Smooth muscle cell (in vitro differentiated cells): Measurements from ENCODE around the gene DHX9. TPM values are rescaled to one million over a fixed set of nuclear protein-coding genes. Genes with fewer than 3 reads are reported as not detected.
A peak's percentile ranks its signal among the peaks of the same experiment; 100 is the strongest.

Source experiments
- DNase-seq: peaks from one replicate; lab custom pipeline; 2025; ENCODE audit not compliant: unreplicated experiment; lab: John Stamatoyannopoulos, UW
- H2AFZ ChIP-seq: fragments of 200-600 bp; sonication (generic); 2 replicates; pipeline ENCODE4 v1.6.0; 2016; ENCODE audit warnings: antibody characterized with exemption, low read depth, mild to moderate bottlenecking
- H3F3A ChIP-seq: fragments of 200-600 bp; sonication (generic); 2 replicates; pipeline ENCODE4 v1.6.0; 2017; ENCODE audit warnings: antibody characterized with exemption, low read depth
- H3K27ac ChIP-seq: fragments of 200-600 bp; sonication (generic); 2 replicates; pipeline ENCODE4 v1.5.1; 2016; ENCODE audit warnings: low read depth, mild to moderate bottlenecking
- H3K27me3 ChIP-seq: fragments of 200-600 bp; sonication (generic); 2 replicates; pipeline ENCODE4 v1.6.1; 2016; ENCODE audit warnings: low read depth, mild to moderate bottlenecking
- H3K36me3 ChIP-seq: fragments of 200-600 bp; sonication (generic); 2 replicates; pipeline ENCODE4 v1.5.1; 2016; ENCODE audit warnings: low read depth
- H3K4me1 ChIP-seq: fragments of 200-600 bp; sonication (generic); 2 replicates; pipeline ENCODE4 v1.5.1; 2016; ENCODE audit warnings: low read depth
- H3K4me2 ChIP-seq: fragments of 200-600 bp; sonication (generic); 2 replicates; pipeline ENCODE4 v1.6.0; 2016; ENCODE audit warnings: mild to moderate bottlenecking
- H3K4me3 ChIP-seq: fragments of 200-600 bp; sonication (generic); 2 replicates; pipeline ENCODE4 v1.5.1; 2016; ENCODE audit warnings: mild to moderate bottlenecking
- H3K79me2 ChIP-seq: fragments of 200-600 bp; sonication (generic); 2 replicates; pipeline ENCODE4 v1.6.0; 2016; ENCODE audit warnings: low read depth, mild to moderate bottlenecking
- H3K9ac ChIP-seq: fragments of 200-600 bp; sonication (generic); 2 replicates; pipeline ENCODE4 v1.6.0; 2016; ENCODE audit warnings: low read depth
- H3K9me3 ChIP-seq: fragments of 200-600 bp; sonication (generic); replicated peaks from 2 replicates; pipeline ENCODE4 v1.5.1; 2016; ENCODE audit warnings: low read depth
- H4K20me1 ChIP-seq: fragments of 200-600 bp; sonication (generic); 2 replicates; pipeline ENCODE4 v1.6.0; 2016; ENCODE audit warnings: low read depth
- CTCF ChIP-seq: fragments of 200-600 bp; sonication (generic); IDR thresholded peaks from 2 replicates; pipeline ENCODE4 v1.5.1; 2017; ENCODE audit warnings: borderline replicate concordance, mild to moderate bottlenecking, antibody characterized with exemption; ENCODE audit not compliant: insufficient read depth, poor library complexity, severe bottlenecking
- WGBS: methylation state at CpG from one replicate; pipeline ENCODE4 v1.1.7; 2016; ENCODE audit warnings: low lambda C conversion rate; 5-methylcytosine and 5-hydroxymethylcytosine counted together
- polyA plus RNA-seq: library from polyadenylated mRNA; unstranded; fragments of >200 nt; fragmentation: Nextera tagmentation; extraction: Ambion mirVana; gene quantifications from 2 replicates; pipeline ENCODE4 v1.2.1, GENCODE V29; 2016
- total RNA-seq: library from RNA; depleted of rRNA; stranded (reverse); fragments of >200 nt; gene quantifications from 2 replicates; pipeline ENCODE4 v1.2.3, GENCODE V29; 2014

The DHX9 gene
- total and polyA plus RNA-seq, 2 experiments from 2014 or later = 65.4 to 99.2 TPM

- Histone ChIP-seq H3K4me2 (no peak overlapping the region), H3K36me3 (no peaks in the 10 kb centered on the region), H2AFZ (no peak overlapping the region), H3K4me1 (no peaks in the 10 kb centered on the region), H3K9ac (no peak overlapping the region), H3K4me3 (no peak overlapping the region), H3K79me2 (peaks cover 12% of the 10 kb centered on the region), H3F3A (peaks cover 13% of the 10 kb centered on the region), H3K27me3 (no peaks in the 10 kb centered on the region), H3K27ac (no peak overlapping the region), H3K9me3 (no peaks in the 10 kb centered on the region), H4K20me1 (peaks cover 16% of the 10 kb centered on the region)
- DNase-seq = no peak
- TF ChIP-seq CTCF = no peak
- WGBS = 87% methylated on average over 10 of the region's 10 CpGs
Measured at GRCh38 chr1:182835806-182836205, 3.3 kb upstream of the DHX9 start.

DNA sequence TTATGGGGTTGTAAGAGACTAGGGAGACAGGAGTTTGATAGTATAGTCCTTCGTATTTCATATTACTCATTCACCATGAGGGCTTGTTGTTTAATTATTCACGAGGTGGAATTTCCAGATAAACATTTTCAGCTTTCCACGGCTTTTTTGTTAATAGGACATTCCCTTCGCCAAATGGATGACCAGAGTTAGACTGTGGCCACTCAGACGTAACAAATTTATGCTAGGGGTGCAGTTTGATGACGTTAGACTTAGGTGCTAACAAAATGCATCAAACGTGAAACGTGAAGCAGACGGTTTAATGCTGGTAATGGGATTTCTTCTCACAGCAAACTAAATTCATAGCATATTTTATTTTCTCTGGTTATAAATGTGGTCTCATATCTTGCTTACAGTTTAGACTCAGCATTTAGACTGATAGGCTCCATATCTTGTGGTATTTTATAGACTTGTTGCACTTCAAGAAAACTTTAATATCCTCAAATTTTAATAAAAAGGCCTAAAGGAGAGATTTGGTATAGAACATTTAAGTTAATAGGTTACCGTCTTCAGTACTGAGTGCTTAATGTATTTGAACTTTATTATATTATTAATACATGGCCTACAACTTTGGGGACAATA lies 2.3 kb downstream of the DHX9 start:
- TF ChIP-seq CTCF = no peak
- Histone ChIP-seq H4K20me1 (peaks cover 72% of the 10 kb centered on the region), H2AFZ (no peak overlapping the region), H3K27me3 (no peaks in the 10 kb centered on the region), H3K36me3 (no peaks in the 10 kb centered on the region), H3K4me3 (peak overlapping the region; percentile 98), H3K27ac (peak overlapping the region; percentile 98), H3K4me2 (peak overlapping the region; percentile 96), H3K79me2 (peaks cover 68% of the 10 kb centered on the region), H3F3A (peaks cover 13% of the 10 kb centered on the region), H3K4me1 (peaks cover 20% of the 10 kb centered on the region), H3K9ac (peak overlapping the region; percentile 95), H3K9me3 (no peaks in the 10 kb centered on the region)
- 26% methylated on average over 10 of the region's 10 CpGs for WGBS
- DNase-seq = no peak

- H4K20me1 ChIP-seq = peaks cover 80% of the 10 kb centered on the region
- H3K9ac ChIP-seq = no peak overlapping the region
- WGBS = 74% methylated on average over 4 of the region's 4 CpGs
- TF ChIP-seq CTCF = no peak
- DNase-seq = no peak
- peaks cover 76% of the 10 kb centered on the region for H3K79me2 ChIP-seq
- H3K27me3 ChIP-seq = no peaks in the 10 kb centered on the region
- peaks cover 20% of the 10 kb centered on the region for H3K4me1 ChIP-seq
- H3K36me3 ChIP-seq = peaks cover 6% of the 10 kb centered on the region
- H3K9me3 ChIP-seq = no peaks in the 10 kb centered on the region
- H2AFZ ChIP-seq = no peak overlapping the region
- peaks cover 13% of the 10 kb centered on the region for H3F3A ChIP-seq
- H3K27ac ChIP-seq = peak overlapping the region; percentile 98
- peak overlapping the region; percentile 98 for H3K4me3 ChIP-seq
- H3K4me2 ChIP-seq = peak overlapping the region; percentile 96
Measured at GRCh38 chr1:182842265-182842664, 3.1 kb downstream of the DHX9 start.

DNA sequence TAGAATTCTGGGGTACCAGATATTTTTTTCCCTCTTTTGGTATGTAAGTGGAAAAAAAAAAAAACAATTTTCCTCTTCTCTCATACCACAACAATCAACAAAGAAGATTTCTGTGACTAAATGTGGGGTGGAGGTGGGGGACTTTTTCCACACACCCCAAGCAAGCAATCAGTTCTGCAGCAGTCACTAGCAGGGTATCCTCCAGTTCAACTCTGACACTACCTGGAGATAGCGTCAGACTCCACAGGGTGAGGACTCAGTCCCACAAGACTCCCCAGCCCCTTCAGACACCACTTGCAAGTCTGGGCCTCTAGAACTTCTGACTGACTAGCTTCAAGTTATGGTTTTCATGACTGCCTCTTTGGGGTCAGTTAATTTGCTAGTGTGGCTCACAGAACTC lies 6.2 kb downstream of the DHX9 start:
- TF ChIP-seq CTCF = no peak
- Histone ChIP-seq H3K36me3 (peaks cover 14% of the 10 kb centered on the region), H4K20me1 (peaks cover 100% of the 10 kb centered on the region)

More for the DNA sequence above, 6.2 kb downstream of the DHX9 start:
- no peaks in the 10 kb centered on the region for H3K9me3 ChIP-seq
- DNase-seq = no peak
- no peaks in the 10 kb centered on the region for H3K27me3 ChIP-seq
- H3K4me3 ChIP-seq = no peak overlapping the region
- peaks cover 20% of the 10 kb centered on the region for H3K4me1 ChIP-seq
- WGBS = 100% methylated on average over 1 of the region's 1 CpG
- no peak overlapping the region for H3K9ac ChIP-seq
- no peak overlapping the region for H3K27ac ChIP-seq
- no peak overlapping the region for H2AFZ ChIP-seq
- no peak overlapping the region for H3K4me2 ChIP-seq
- H3F3A ChIP-seq = peaks cover 4% of the 10 kb centered on the region
- peaks cover 100% of the 10 kb centered on the region for H3K79me2 ChIP-seq
